IPS-18a (cell line): ENCODE results near the gene SOCS3.

ENCODE experiments used
- H3K27ac ChIP-seq: one replicate; pipeline ENCODE4 v1.5.1; 2013; ENCODE audit warnings: low read length
- H3K27me3 ChIP-seq: one replicate; pipeline ENCODE4 v1.6.1; 2013; ENCODE audit warnings: mild to moderate bottlenecking, low read length; ENCODE audit not compliant: control insufficient read depth, insufficient read depth
- H3K36me3 ChIP-seq: one replicate; pipeline ENCODE4 v1.6.1; 2013; ENCODE audit warnings: low read depth, low read length; ENCODE audit not compliant: control insufficient read depth
- H3K4me1 ChIP-seq: one replicate; pipeline ENCODE4 v1.6.1; 2013; ENCODE audit warnings: low read depth, low read length; ENCODE audit not compliant: control insufficient read depth
- H3K4me3 ChIP-seq: one replicate; pipeline ENCODE4 v1.5.1; 2013; ENCODE audit warnings: low read length
- H3K9ac ChIP-seq: one replicate; pipeline ENCODE4 v1.6.1; 2013; ENCODE audit warnings: mild to moderate bottlenecking, low read length, moderate library complexity
- H3K9me3 ChIP-seq: one replicate; pipeline ENCODE4 v1.6.1; 2013; ENCODE audit warnings: low read depth, low read length; ENCODE audit not compliant: control insufficient read depth

Gene SOCS3

DNA sequence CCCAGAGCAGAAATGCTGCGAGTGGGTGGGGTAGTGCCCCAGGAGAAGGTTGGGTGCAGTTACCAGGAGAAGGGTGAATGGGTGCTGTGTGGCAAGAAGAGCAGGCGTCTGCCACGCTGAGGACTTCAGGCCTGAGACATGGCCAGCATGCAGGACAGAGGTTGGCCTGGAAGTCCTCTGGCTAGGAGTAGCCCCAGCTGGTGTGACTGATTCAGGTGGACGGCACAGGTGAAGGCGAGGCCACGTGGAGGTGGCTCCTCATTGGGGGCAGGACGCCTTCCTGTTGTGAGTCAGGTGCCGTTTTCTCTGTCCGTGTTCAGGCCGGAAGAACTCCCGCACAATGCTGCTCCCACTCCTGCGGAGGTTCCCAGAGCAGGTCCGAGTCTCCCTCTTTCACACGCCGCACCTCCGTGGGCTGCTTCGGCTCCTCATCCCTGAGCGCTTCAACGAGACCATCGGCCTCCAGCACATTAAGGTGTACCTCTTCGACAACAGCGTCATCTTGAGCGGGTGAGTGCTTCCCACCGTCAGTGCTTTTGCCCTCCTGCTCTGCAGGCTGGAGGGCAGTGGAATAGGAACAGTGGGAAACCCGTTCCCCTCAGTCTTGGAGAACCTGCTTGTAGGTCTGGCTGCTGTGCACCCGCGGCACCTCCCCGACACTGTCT lies 39.3 kb upstream of the SOCS3 start:
- peaks cover 66% of the 10 kb centered on the region for H3K36me3 ChIP-seq
- no peaks in the 10 kb centered on the region for H3K9me3 ChIP-seq

DNA sequence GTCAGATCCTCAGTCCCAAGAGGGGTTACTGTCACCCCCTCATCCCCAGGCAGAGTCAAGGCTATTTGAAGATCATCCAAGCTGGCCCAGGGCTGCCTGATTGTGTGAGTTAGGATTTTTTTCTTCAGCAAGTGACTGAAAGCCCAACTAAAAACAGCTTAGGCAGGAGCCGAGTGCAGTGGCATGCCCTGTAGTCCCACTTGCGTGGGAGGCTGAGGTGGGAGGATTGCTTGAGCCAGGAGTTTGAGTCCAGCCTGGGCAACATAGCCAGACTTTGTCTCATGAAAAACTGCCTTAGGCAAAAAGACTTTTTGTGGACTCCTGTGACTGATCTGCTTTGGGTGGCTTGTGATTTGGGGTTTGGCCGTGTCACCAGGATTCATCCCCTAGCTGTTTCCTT lies 38.5 kb upstream of the SOCS3 start:
- no peaks in the 10 kb centered on the region for H3K4me1 ChIP-seq
- H3K27me3 ChIP-seq: no peaks in the 10 kb centered on the region
- H3K27ac ChIP-seq: no peak overlapping the region
- peaks cover 62% of the 10 kb centered on the region for H3K36me3 ChIP-seq
- H3K4me3 ChIP-seq: no peak overlapping the region
- no peaks in the 10 kb centered on the region for H3K9me3 ChIP-seq
- no peak overlapping the region for H3K9ac ChIP-seq

More for the DNA sequence above, 39.3 kb upstream of the SOCS3 start:
- no peak overlapping the region for H3K9ac ChIP-seq
- no peak overlapping the region for H3K27ac ChIP-seq
- H3K4me3 ChIP-seq: no peak overlapping the region
- no peaks in the 10 kb centered on the region for H3K4me1 ChIP-seq
- H3K27me3 ChIP-seq: no peaks in the 10 kb centered on the region

GRCh38 chr17:78397681-78398101 lies 37.8 kb upstream of the SOCS3 start:
- Histone ChIP-seq H3K4me1 (no peaks in the 10 kb centered on the region), H3K27ac (no peak overlapping the region), H3K36me3 (peaks cover 57% of the 10 kb centered on the region)

GRCh38 chr17:78396441-78397337 lies 36.8 kb upstream of the SOCS3 start:
- Histone ChIP-seq H3K4me1 (no peaks in the 10 kb centered on the region), H3K27ac (no peak overlapping the region), H3K4me3 (no peak overlapping the region), H3K9ac (no peak overlapping the region), H3K36me3 (peaks cover 55% of the 10 kb centered on the region), H3K27me3 (no peaks in the 10 kb centered on the region), H3K9me3 (no peaks in the 10 kb centered on the region)

More at GRCh38 chr17:78397681-78398101, 37.8 kb upstream of the SOCS3 start:
- H3K27me3 ChIP-seq: no peaks in the 10 kb centered on the region
- no peak overlapping the region for H3K9ac ChIP-seq
- no peaks in the 10 kb centered on the region for H3K9me3 ChIP-seq
- H3K4me3 ChIP-seq: no peak overlapping the region

- peaks cover 40% of the 10 kb centered on the region for H3K36me3 ChIP-seq
- no peak overlapping the region for H3K4me3 ChIP-seq
- no peaks in the 10 kb centered on the region for H3K4me1 ChIP-seq
- no peak overlapping the region for H3K27ac ChIP-seq
- no peak overlapping the region for H3K9ac ChIP-seq
- H3K9me3 ChIP-seq: no peaks in the 10 kb centered on the region
- no peaks in the 10 kb centered on the region for H3K27me3 ChIP-seq
Observed at GRCh38 chr17:78395155-78395554, 35.3 kb upstream of the SOCS3 start.

- no peaks in the 10 kb centered on the region for H3K9me3 ChIP-seq
- no peaks in the 10 kb centered on the region for H3K27me3 ChIP-seq
- H3K4me3 ChIP-seq: no peak overlapping the region
- H3K36me3 ChIP-seq: peaks cover 31% of the 10 kb centered on the region
- H3K4me1 ChIP-seq: no peaks in the 10 kb centered on the region
- no peak overlapping the region for H3K9ac ChIP-seq
- H3K27ac ChIP-seq: no peak overlapping the region
Observed at GRCh38 chr17:78394209-78394608, 34.3 kb upstream of the SOCS3 start.

GRCh38 chr17:78393575-78393974 lies 33.7 kb upstream of the SOCS3 start:
- Histone ChIP-seq H3K4me1 (no peaks in the 10 kb centered on the region), H3K4me3 (no peak overlapping the region), H3K27ac (no peak overlapping the region), H3K9ac (no peak overlapping the region), H3K27me3 (no peaks in the 10 kb centered on the region), H3K36me3 (peaks cover 24% of the 10 kb centered on the region), H3K9me3 (no peaks in the 10 kb centered on the region)

DNA sequence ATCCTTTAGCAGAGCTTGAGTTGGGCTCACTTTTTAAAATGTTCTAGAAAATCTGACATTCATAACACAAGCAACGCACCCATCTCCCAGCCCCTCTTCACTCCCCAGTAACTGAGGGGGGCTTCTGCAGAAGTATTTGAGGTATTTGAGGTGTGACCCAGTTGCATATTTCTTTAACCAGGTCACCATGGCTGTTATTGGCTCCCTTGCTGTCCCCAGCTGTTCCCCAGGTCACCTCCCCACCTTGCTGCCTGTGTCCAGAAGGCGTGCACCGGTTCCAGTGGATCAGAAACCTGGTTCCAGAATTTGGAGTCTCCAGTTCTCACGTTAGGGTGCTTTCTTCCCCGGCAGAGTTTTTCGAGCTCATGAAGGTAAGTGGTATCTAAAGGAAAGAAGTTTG lies 32.4 kb upstream of the SOCS3 start:
- Histone ChIP-seq H3K27ac (no peak overlapping the region), H3K9ac (no peak overlapping the region), H3K4me1 (no peaks in the 10 kb centered on the region), H3K9me3 (no peaks in the 10 kb centered on the region), H3K27me3 (no peaks in the 10 kb centered on the region), H3K36me3 (peaks cover 15% of the 10 kb centered on the region), H3K4me3 (no peak overlapping the region)

DNA sequence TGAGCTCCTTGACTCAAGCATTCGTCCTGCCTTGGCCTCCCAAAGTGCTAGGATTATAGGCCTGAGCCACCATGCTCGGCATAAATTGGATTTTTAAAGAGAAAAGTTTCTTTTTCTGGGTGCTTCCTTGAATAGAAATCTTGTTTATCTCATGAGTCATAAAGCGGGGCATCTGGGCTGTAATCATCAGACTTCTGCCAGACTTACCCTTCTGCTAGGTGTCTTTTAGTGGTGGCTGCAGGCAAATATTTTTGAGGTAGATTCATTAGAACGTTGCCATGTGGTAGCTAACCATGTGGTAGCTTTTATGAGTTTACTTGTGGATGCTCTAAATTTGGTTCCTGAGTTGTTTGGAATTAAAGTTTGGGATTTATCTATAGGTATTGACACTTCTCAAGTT lies 32.0 kb upstream of the SOCS3 start:
- H3K27ac ChIP-seq: no peak overlapping the region
- no peaks in the 10 kb centered on the region for H3K9me3 ChIP-seq
- H3K27me3 ChIP-seq: no peaks in the 10 kb centered on the region
- H3K36me3 ChIP-seq: peaks cover 13% of the 10 kb centered on the region
- no peak overlapping the region for H3K4me3 ChIP-seq
- no peak overlapping the region for H3K9ac ChIP-seq
- no peaks in the 10 kb centered on the region for H3K4me1 ChIP-seq

- peaks cover 5% of the 10 kb centered on the region for H3K36me3 ChIP-seq
- H3K27me3 ChIP-seq: no peaks in the 10 kb centered on the region
- no peak overlapping the region for H3K9ac ChIP-seq
- H3K4me1 ChIP-seq: peaks cover 6% of the 10 kb centered on the region
- no peak overlapping the region for H3K27ac ChIP-seq
- no peak overlapping the region for H3K4me3 ChIP-seq
- no peaks in the 10 kb centered on the region for H3K9me3 ChIP-seq
Observed at GRCh38 chr17:78391051-78391431, 31.2 kb upstream of the SOCS3 start.

- H3K9me3 ChIP-seq: no peaks in the 10 kb centered on the region
- H3K27me3 ChIP-seq: no peaks in the 10 kb centered on the region
- H3K4me3 ChIP-seq: no peak overlapping the region
- H3K9ac ChIP-seq: no peak overlapping the region
- peaks cover 5% of the 10 kb centered on the region for H3K36me3 ChIP-seq
- peaks cover 10% of the 10 kb centered on the region for H3K4me1 ChIP-seq
- H3K27ac ChIP-seq: no peak overlapping the region
Observed at GRCh38 chr17:78390241-78391050, 30.6 kb upstream of the SOCS3 start.
